Right lobe of liver (tissue), 6 donors: ENCODE measurements around the gene RPS24. TPM values are rescaled to one million over a fixed set of nuclear protein-coding genes. Genes with fewer than 3 reads are reported as not detected.

Experiments used
- ATAC-seq, 4 donors: fragments of 200-7000 bp; cut with Tn5 transposase; one replicate each; pipeline ENCODE4 v1.9.1; 2020; ENCODE audit warnings: mild to moderate bottlenecking in 4 of 4, moderate library complexity in 4 of 4
- DNase-seq, 3 donors: peaks; one replicate each; pipeline ENCODE4 v3.0.0-alpha.2; 2020
- H3K27ac ChIP-seq, 3 donors: fragments of 200-600 bp; one replicate each; pipeline ENCODE4 v1.8.0; 2022
- H3K27me3 ChIP-seq, 2 donors: fragments of 200-600 bp; one replicate each; pipeline ENCODE4 v1.8.0; 2022
- H3K36me3 ChIP-seq, 4 donors: fragments of 200-600 bp; sonication (generic) in 1 of 4; one replicate each; pipeline versions ENCODE4 v1.5.1 to v1.8.0; 2017 to 2022; ENCODE audit warnings: control low read depth in 1 of 4
- H3K4me1 ChIP-seq, 4 donors: fragments of 200-600 bp; sonication (generic) in 1 of 4; one replicate each; pipeline versions ENCODE4 v1.5.1 to v1.8.0; 2017 to 2022; ENCODE audit warnings: control low read depth in 1 of 4
- H3K4me3 ChIP-seq, 3 donors: fragments of 200-600 bp; one replicate each; pipeline ENCODE4 v1.8.0; 2022
- H3K9me3 ChIP-seq, 4 donors: fragments of 200-600 bp; sonication (generic) in 1 of 4; one replicate each; pipeline versions ENCODE4 v1.5.1 to v1.8.0; 2017 to 2022; ENCODE audit warnings: control low read depth in 1 of 4
- POLR2A ChIP-seq: fragments of 450-650 bp; IDR thresholded peaks from one replicate; pipeline ENCODE4 v1.6.1; 2017; ENCODE audit warnings: antibody characterized with exemption, mild to moderate bottlenecking
- WGBS: methylation state at CpG from one replicate; pipeline ENCODE4 v1.1.6; 2018; ENCODE audit warnings: low coverage, low lambda C conversion rate; ENCODE audit not compliant: insufficient coverage; ENCODE audit errors: missing lambda C conversion rate; 5-methylcytosine and 5-hydroxymethylcytosine counted together
- intact Hi-C, 2 donors: fragments of 100-400 bp; cut with DNase I; formaldehyde crosslinking; loops; one replicate each; pipeline versions ENCODE4 v1.11.2 to v1.14.1; 2022
- total RNA-seq, 6 experiments: library from RNA; depleted of rRNA in 2 of 6; stranded (reverse); fragments of >200 nt in 2 of 6; fragmentation: NEBNext Ultra II Directional in 3 of 6; extraction: Animal tissue kit (Norgen Biotek cat#: 25700) in 3 of 6; gene quantifications; one replicate each; pipeline versions ENCODE4 v1.1.0 to v1.2.4, GENCODE V29; 2016 to 2023
- TF ChIP-seq, protein P1 (sequence below), 4 donors: fragments of 200-600 bp in 3 of 4; fragments of 450-650 bp in 1 of 4; IDR thresholded peaks; one replicate each; pipeline versions ENCODE4 v1.5.1 to v1.8.0; 2016 to 2022; ENCODE audit warnings: antibody characterized with exemption in 4 of 4, mild to moderate bottlenecking in 2 of 4
- donor health status: DM: no; HTN: yes; CAD: no.
- donor health status: DM: no; HTN: no; CAD: no.
- donor health status: DM: no; HTN: no; CAD: no.
- donor health status: DM: no; HTN: yes; CAD: no.
- donor health status: DM: no; HTN: yes; CAD: no.

The RPS24 gene
- total RNA-seq, 6 experiments from 2014 or later: 406 to 921 (median 499) TPM

GRCh38 chr10:78035437-78035836 is 1.8 kb downstream of the RPS24 start:
- Histone ChIP-seq H3K4me3 (no peak overlapping the region), H3K4me1 (peaks cover 0 to 11% (median 5%) of the 10 kb centered on the region in 4 donors), H3K27me3 (no peaks in the 10 kb centered on the region), H3K27ac (no peak overlapping the region), H3K9me3 (no peaks in the 10 kb centered on the region), H3K36me3 (peaks cover 0 to 53% (median 31%) of the 10 kb centered on the region in 4 donors)
- intact Hi-C loops: no loop called here
- WGBS: 76% methylated on average over 5 of the region's 5 CpGs
- TF ChIP-seq POLR2A: no peak
- TF ChIP-seq, protein P1, sequence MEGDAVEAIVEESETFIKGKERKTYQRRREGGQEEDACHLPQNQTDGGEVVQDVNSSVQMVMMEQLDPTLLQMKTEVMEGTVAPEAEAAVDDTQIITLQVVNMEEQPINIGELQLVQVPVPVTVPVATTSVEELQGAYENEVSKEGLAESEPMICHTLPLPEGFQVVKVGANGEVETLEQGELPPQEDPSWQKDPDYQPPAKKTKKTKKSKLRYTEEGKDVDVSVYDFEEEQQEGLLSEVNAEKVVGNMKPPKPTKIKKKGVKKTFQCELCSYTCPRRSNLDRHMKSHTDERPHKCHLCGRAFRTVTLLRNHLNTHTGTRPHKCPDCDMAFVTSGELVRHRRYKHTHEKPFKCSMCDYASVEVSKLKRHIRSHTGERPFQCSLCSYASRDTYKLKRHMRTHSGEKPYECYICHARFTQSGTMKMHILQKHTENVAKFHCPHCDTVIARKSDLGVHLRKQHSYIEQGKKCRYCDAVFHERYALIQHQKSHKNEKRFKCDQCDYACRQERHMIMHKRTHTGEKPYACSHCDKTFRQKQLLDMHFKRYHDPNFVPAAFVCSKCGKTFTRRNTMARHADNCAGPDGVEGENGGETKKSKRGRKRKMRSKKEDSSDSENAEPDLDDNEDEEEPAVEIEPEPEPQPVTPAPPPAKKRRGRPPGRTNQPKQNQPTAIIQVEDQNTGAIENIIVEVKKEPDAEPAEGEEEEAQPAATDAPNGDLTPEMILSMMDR (IDR thresholded peaks at IDR 0.05): no peak
- DNase-seq: no peak
- ATAC-seq: no peak

DNA sequence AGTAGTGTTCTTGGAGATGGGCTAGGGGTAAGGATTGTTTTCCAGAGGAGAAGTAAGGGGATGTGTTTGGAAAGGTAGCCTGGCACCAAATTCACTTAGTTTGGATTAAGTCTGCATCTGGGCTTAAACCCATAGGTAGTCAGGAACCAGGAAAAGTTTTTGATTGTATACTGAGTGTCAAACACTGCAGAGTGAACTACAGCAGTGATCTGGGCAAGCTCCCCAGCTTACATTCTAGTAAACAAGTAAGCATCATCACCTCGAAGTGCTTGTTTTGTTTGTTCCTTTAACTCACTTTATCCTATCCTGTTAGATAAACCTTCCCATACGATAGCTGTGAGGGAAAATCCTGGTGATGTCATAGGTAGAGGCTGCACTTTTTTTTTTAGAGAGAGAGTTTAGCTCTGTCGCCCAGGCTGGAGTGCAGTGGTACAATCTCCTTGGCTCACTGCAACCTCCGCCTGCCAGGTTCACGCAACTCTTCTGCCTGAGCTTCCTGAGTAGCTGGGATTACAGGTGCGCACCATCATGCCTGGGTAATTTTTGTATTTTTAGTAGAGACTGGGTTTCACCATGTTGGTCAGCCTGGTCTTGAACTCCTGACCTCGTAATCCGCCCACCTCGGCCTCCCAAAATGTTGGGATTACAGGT is 2.4 kb downstream of the RPS24 start:
- no peaks in the 10 kb centered on the region for H3K27me3 ChIP-seq
- H3K27ac ChIP-seq: no peak overlapping the region
- H3K36me3 ChIP-seq: peaks cover 5 to 59% (median 38%) of the 10 kb centered on the region in 4 donors
- WGBS: 77% methylated on average over 6 of the region's 9 CpGs
- no peak for DNase-seq
- H3K9me3 ChIP-seq: no peaks in the 10 kb centered on the region
- no peak for ATAC-seq
- intact Hi-C loops: no loop called here
- TF ChIP-seq POLR2A: no peak
- TF ChIP-seq, protein P1 (IDR thresholded peaks at IDR 0.05): no peak
- peaks cover 0 to 11% (median 5%) of the 10 kb centered on the region in 4 donors for H3K4me1 ChIP-seq
- no peak overlapping the region for H3K4me3 ChIP-seq

GRCh38 chr10:78038105-78038504 is 4.4 kb downstream of the RPS24 start:
- WGBS: 62% methylated on average over 2 of the region's 2 CpGs
- no peak for TF ChIP-seq POLR2A
- TF ChIP-seq, protein P1 (IDR thresholded peaks at IDR 0.05): no peak
- no peaks in the 10 kb centered on the region for H3K9me3 ChIP-seq
- no peak overlapping the region for H3K27ac ChIP-seq
- peaks cover 0 to 11% (median 4%) of the 10 kb centered on the region in 4 donors for H3K4me1 ChIP-seq
- no peak overlapping the region for H3K4me3 ChIP-seq
- peaks cover 7 to 72% (median 44%) of the 10 kb centered on the region in 4 donors for H3K36me3 ChIP-seq
- no peak for ATAC-seq
- intact Hi-C loops: no loop called here
- DNase-seq: no peak
- H3K27me3 ChIP-seq: no peaks in the 10 kb centered on the region

- peaks cover 0 to 11% (median 3%) of the 10 kb centered on the region in 4 donors for H3K4me1 ChIP-seq
- H3K9me3 ChIP-seq: no peaks in the 10 kb centered on the region
- H3K27ac ChIP-seq: no peak overlapping the region
- H3K27me3 ChIP-seq: no peaks in the 10 kb centered on the region
- WGBS: 93% methylated on average over 4 of the region's 5 CpGs
- TF ChIP-seq, protein P1 (IDR thresholded peaks at IDR 0.05): no peak
- no peak for TF ChIP-seq POLR2A
- intact Hi-C loops: no loop called here
- H3K36me3 ChIP-seq: peaks cover 7 to 72% (median 44%) of the 10 kb centered on the region in 4 donors
- ATAC-seq: no peak
- DNase-seq: no peak
- H3K4me3 ChIP-seq: no peak overlapping the region
Measured at GRCh38 chr10:78038791-78039547, 5.3 kb downstream of the RPS24 start.
